Activated naive CD4-positive, alpha-beta T cell treated with Interleukin-2 at 50 U/mL for 16 hours (primary cell): ENCODE data around the gene SOX6.
"Not testable (repeated sequence)": the region's sequence is repeated elsewhere in the genome, so short reads cannot be mapped to it uniquely, and the experiment has no call there.

ENCODE experiments used
- DNase-seq: peaks from one replicate; pipeline ENCODE4 v3.0.0-alpha.2; 2020

SOX6 gene

GRCh38 chr11:16180868-16181267 is 175.5 kb downstream of the SOX6 start:
- no peak for DNase-seq

GRCh38 chr11:16179676-16180075 is 176.7 kb downstream of the SOX6 start:
- no peak for DNase-seq

- no peak for DNase-seq
Measured at GRCh38 chr11:16178273-16178672, 178.1 kb downstream of the SOX6 start.

DNA sequence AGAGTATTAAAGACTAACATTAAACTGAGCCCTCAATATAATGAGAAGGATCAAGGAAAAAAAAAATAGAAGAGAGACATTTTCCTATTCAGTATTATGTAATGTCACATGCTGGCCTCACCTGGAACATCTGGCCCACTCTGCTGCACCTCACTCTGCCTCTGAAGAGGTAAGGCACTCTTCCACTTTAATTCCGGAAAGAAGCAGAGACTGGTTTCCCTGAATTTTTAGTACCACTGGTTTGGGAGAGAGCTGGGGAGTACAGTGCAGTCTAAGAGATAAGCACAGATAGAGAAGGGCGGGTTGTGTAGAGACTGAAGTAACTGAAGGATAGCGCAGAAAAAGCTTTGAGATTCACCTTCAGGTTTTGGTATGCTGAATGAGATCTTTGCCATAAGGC is 178.7 kb downstream of the SOX6 start:
- no peak for DNase-seq

DNA sequence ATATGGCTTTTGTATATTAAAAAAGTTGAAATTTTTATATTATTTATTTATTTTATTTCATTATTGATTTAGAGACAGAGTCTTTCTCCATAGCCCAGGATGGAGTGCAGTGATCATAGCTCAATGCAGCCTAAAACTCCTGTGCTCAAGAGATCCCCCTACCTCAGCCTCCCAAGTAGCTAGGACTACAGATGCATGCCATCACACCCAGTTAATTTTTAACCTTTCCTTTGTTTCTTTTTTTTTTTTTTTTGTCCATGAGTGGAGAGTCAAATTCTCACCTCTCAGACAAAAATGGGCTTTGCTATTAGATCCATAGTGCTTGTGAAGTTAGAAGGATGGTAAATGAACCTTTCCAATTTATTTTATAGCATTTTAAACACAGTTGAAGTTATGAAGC is 182.5 kb downstream of the SOX6 start:
- no peak for DNase-seq

GRCh38 chr11:16171882-16172281 is 184.5 kb downstream of the SOX6 start:
- no peak for DNase-seq

- no peak for DNase-seq
Measured at GRCh38 chr11:16169956-16170847, 186.1 kb downstream of the SOX6 start.

DNA sequence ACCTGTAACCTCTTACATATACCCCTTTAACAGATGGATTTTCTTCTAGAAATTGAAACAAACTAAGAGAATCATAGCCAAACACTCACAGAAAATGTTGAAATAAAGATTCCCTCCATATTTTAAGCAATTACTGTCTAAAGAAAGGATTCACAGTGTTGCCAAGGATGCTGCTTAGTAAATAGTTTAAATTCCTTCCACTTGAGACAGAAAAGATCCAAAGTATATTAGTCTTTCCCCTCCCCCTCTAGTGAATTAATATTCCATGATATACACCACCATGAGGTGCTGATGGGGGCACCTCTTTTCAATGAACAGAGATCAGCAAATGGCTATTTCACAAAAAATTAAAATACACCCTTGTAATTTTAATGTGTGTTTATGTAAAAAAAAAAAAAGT is 186.8 kb downstream of the SOX6 start:
- no peak for DNase-seq

- DNase-seq = no peak
Measured at GRCh38 chr11:16167706-16168487, 188.4 kb downstream of the SOX6 start.

DNA sequence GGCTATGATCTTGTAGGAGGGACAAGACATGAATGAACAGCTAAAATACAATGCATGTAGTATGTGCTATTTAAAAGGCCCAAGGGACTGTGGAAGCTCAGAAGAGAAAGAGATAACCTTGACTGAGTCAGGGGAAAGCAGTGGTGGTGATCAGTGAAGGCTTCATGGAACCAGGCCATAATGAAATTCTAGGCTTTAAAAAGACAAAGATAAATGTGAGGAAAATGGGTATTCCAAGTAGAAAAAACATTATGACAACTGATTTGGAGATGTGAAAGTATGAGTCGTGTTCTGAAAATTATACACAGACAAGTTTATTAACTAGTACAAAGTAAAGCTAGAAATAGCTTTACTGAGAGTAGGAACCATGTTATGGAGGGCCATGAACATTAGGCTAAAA is 189.8 kb downstream of the SOX6 start:
- no peak for DNase-seq

DNA sequence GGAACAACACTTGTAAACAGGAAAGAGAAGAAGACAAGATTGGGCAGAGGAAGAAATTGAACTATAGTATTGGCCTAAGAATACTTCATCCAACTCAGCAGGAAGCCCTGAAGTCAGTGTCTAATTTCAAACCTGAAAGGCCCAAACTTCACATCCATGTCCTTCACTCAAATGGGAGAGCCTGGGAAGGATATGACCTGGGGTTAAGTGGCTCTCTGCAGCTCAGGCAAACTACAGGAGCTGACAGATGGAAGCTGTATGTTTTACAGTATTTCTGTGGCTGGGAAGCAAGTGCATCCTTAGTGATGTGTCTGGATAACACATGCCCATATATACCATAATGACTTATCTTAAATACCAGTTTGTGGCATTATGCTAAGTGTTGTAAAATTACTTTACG is 196.2 kb downstream of the SOX6 start:
- DNase-seq = no peak

- DNase-seq = no peak
Measured at GRCh38 chr11:16158426-16158994, 197.8 kb downstream of the SOX6 start.

DNA sequence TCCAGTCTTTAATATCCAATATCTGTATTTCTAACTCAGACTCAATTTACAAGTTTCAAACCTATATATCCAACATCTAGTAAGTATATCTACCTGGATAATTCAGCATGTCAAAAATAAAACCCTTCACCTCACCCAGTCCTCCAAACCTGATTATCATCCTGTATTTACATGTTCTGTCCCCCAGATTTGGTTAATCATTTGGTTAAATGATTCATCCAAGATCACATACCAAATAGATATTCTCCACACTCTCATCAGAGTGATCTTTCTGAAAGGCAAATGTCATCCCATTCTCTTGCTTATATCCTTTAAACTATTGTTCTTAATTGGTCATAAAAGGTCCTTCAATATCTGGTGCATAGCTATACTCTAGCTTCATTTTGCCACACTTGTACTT is 199.0 kb downstream of the SOX6 start:
- no peak for DNase-seq

DNA sequence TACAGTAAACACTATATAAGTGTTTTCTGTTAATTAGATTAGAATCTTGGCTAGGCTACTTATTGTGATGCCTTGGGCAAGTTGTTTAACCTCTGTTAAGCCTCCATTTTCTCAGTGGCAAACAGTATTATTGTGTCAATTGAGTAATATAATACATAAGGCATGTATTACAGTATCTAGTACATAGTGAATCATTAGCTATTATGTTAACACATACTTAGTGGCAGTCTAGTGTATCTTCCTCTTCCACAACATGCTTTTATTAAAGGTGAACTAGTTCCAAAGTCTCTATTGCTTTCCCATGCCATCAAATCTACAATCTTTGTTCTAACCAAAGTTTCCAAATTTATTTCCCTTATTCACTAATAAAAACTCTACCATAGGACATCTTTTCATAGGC is 200.9 kb downstream of the SOX6 start:
- no peak for DNase-seq

DNA sequence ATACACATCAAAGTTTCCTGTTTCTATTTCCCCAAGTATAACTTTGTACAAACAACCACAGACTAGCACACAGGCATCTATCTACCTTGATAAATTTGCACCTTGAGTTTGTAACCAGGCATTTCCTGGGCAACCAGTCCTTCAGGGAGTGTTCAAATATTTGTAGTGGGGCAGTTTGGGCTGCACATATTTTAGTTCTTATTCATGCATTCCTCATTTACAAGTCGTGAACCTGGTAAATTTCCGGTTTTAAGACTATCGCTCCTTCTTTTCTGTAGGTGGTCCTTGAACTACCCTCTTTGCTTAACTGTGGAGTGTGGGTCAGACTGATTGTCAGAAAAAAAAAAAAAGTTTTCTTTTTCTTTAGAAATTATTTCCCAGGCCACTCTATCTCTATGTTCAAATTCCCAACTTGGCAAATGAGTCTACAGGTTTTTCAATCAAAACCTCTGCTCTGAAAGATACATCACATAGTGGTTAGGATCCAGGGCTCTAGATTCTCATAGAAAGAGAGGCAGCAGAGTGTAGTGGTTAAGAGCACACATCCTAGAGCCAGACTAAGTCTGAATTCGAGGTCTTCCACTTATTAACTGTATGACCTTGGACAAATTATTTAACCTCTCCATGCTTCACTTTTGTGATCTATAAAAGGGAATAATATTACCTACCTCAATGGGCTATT is 201.5 kb downstream of the SOX6 start:
- no peak for DNase-seq

- DNase-seq = no peak
Measured at GRCh38 chr11:16153951-16154350, 202.4 kb downstream of the SOX6 start.

DNA sequence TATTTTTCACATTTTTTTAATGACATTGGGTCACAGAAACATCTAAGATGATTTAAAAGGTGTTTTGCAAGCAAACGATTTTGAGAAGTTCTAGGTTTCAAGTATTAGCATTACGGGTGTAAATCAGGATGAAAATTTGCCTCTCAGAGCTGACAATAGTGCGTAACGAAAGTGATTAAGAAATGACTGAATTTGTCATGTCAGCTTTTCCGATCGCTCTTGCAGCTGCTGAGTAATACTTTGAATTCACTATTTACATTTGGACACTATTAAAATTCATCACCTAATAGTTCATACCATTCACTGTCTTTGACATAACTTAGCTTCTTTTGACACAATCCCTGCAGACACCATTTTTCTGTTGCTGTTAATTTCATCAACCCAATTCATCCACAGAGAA is 205.2 kb downstream of the SOX6 start:
- DNase-seq = no peak

GRCh38 chr11:16149476-16149875 is 206.9 kb downstream of the SOX6 start:
- no peak for DNase-seq

- DNase-seq = no peak
Measured at GRCh38 chr11:16148301-16148931, 207.9 kb downstream of the SOX6 start.

DNA sequence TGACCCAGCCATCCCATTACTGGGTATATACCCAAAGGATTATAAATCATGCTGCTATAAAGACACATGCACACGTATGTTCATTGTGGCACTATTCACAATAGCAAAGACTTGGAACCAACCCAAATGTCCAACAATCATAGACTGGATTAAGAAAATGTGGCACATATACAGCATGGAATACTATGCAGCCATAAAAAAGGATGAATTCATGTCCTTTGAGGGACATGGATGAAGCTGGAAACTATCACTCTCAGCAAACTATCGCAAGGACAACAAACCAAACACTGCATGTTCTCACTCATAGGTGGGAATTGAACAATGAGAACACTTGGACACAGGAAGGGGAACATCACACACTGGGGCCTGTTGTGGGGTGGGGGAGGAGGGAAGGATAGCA is 209.4 kb downstream of the SOX6 start:
- not testable (repeated sequence) for DNase-seq

- DNase-seq = not testable (repeated sequence)
Measured at GRCh38 chr11:16141614-16142013, 214.7 kb downstream of the SOX6 start.

DNA sequence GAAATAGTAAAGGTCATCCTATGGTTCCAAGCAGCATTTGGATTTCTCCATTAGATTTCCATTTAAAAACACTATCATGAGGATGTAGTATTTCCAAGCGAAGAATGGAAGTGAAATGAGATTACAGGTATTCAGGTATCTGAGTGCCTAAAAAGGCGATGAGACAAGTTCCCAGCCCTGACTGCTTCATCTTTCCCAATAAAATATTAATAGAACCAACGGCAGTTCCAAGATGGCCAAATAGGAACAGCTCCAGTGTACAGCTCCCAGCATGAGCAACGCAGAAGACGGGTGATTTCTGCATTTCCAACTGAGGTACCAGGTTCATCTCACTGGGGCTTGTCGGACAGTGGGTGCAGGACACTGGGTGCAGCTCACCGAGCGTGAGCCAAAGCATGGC is 215.2 kb downstream of the SOX6 start:
- DNase-seq = not testable (repeated sequence)
